Activated T-cell treated with anti-CD3 and anti-CD28 coated beads, Interleukin-2, amount 50 U/mL, for 1 hour (primary cell): ENCODE measurements around the gene RPL35.

Source experiments
- DNase-seq: peaks from one replicate; pipeline ENCODE4 v3.0.0-alpha.2; 2020

The RPL35 gene

DNA sequence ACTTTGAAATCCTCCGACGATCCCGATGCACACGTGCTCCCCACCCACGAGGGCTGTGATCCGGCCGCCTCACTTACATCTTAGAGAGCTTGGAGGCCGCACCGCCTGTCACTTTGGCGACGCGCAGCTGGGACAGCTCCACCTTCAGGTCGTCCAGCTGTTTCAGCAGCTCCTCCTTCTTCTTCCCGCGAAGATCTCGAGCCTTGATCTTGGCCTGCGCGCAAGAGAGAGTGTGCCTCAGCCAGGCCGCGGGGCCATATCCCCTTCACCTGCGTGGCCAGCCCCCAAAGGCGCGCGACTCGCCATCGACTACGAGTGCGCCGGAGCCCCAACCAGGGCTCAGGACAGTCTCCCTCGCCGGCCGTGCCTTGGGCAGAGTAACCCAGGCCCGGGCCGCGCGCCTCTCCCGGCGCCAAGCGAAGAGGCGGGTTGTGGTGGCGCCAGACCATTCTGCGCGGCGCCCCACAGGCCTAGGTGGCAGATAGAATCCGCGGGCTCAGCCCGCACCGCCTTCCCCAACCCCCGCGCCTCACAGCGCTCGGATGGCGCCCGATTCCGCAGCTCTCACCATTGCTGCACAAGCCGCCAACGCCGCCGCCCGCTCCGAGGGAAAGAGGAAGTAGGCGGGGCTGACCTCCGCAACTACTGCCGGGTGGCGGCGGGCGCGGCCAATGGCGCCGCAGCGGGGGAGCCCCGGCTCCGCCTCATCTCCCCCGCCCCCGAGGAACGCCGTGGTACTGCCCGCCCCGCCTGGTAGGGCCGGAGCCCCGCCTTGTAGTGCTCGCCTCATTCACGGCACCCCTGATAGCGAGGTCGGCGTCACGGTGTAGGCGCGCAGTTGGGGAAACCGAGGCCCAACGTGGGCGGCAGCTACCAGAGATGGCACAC is at the start of gene RPL35, which contains the start of gene ARPC5L:
RPL35 (minus strand) TSS at position 616 of the 888 bp plus-strand sequence; CDS start at position 571, 45 bp downstream.
ARPC5L (plus strand) TSS at position 789 of the 888 bp plus-strand sequence. CDS start 7,161 bp downstream, outside the sequence.
- peak; percentile 95 for DNase-seq

- DNase-seq, result no peak
Observed at GRCh38 chr9:124908098-124908497, 46.3 kb upstream of the RPL35 start.

DNA sequence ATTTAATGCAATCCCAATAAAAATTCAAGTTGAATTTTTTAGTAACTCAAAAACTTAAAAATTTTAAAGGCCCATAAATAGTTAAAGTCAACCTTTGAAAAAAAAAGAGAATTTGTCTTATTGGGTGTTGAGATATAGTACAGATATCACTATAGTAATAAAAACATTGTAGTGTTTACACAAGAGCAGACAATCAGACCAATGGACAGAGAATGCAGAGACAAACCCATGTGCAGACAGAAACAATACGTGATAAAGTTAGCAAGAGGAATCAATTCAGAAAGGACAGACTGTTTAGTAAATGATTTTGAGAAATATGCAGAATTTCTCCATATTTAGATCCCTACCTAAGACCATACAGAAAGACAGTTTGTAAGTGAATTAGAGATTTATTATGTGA is 45.2 kb upstream of the RPL35 start:
- no peak for DNase-seq

DNA sequence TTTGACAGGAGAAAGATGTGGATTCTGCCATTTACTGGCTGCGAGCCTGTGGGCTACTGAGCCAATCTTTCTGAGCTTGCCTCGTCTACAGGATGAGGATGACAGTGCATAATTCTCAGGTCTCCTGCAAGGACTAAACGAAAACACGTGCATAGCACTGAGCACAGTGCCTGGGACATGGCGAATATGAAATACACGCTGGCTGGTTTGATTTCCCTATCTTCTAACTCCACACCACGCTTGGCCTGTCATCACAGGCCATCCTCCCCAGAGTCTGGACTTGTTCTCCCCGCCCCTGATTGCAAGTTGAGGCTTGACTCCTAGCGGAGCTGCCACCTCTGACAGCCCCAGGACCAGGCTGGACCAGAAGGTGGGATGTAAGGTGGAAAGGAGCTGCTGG is 38.1 kb upstream of the RPL35 start:
- DNase-seq, result no peak

GRCh38 chr9:124897570-124898460 is 36.1 kb upstream of the RPL35 start:
- no peak for DNase-seq

DNA sequence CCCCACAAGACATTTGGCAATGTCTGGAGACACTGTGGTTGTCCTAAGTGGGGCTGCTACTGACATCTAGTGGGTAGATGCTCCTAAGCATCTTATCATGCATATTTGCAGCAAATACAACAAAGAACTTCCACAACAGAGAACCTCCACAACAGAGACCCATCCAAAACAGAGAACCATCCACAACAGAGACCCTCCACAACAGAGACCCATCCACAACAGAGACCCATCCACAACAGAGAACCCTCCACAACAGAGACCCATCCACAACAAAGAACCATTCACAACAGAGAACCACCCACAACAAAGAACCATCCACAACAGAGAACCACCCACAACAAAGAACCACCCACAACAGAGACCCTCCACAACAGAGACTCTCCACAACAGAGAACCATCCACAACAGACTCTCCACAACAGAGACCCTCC is 33.0 kb upstream of the RPL35 start:
- DNase-seq, result peak; percentile 45

DNA sequence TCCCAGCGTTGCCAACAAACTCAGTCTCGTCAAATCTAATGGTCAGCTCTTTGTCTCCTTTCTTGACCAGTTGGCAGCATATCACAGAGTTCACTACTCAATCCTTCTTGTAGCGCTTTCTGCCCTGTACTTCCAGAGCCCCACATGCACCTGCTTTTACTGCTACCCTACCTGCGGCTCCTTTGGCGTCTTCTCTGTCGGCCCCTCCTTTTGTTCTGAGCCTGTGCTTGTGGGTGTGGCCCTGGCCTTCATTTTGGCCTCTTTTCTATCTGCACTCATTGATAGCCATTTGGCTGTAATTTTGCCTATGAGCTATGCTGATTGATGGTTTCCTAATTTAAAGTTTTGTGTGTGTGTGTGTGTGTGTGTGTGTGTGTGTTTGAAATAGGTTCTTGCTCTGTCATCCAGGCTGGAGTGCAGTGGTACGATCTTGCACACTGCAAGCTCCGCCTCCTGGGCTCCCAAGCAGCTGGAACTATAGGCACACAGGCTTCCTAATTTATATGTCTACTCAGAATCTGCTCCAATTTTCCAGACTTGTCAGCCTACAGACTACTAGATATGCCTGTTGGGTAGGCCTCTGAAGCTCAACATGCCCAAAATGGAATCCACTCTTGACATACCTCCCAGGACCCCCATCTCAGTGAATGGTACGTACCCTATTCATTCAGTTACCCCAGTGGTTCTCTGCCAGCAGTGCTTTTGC is 32.4 kb upstream of the RPL35 start:
- DNase-seq, result peak; percentile 45

DNA sequence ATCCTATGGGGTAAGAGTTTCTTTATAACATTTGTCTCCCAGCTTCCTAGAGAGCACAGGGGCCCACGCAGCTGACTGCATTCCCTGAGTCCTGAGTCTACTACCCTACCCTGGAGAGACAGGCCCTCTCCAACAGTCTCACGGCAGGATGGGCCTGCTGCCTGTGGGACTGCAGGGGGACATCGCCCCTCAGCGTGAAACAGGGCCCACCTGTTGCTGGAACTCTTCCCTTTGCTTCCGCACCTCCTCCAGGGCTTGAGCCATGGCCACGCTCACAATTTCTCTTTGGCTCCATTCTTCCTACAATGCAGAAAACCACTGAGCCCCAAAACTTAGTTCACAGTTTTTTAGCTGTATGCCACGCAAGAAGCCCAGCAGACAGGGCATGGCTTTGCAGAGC is 28.4 kb upstream of the RPL35 start:
- DNase-seq, result no peak

DNA sequence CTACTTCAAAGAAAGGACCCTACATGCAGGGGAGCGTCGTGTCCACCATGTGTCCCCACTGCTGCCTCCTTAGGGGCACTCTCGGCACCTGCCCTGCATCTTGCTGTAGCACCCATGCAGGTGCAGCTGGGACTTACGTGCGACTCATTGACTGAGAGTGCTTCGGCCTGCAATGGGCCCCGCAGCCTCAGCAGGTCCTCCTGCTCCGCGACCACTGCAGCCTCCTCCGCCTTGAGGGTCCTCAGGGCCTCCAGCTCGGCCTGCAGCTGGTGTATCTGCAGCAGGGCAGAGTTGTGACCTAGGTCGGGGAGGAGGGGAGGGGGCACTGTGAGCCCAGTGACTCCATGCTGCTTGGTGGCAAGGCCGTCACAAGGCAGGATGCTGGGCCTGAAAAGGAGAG is 27.2 kb upstream of the RPL35 start:
- DNase-seq, result no peak

DNA sequence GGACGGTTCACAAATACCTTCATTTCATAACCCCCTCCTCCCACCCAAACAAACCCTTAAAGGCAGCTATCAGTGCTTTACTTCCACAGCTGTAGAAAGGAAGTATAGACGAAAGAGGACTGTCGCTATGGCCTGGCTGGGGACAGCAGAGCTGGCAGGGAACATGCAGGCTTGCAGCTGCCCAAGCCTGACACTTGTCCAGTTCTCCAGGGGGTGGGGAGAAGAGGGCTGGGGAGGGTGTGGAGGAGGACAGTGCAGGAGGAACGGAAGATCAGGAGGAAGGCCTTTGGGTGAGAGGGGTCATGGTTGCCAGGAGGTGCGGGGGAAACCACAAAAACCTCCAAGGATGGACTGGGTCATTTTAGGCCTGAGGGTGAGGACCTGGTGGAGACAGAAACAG is 26.1 kb upstream of the RPL35 start:
- DNase-seq, result no peak

GRCh38 chr9:124886866-124887492 is 25.2 kb upstream of the RPL35 start:
- no peak for DNase-seq

DNA sequence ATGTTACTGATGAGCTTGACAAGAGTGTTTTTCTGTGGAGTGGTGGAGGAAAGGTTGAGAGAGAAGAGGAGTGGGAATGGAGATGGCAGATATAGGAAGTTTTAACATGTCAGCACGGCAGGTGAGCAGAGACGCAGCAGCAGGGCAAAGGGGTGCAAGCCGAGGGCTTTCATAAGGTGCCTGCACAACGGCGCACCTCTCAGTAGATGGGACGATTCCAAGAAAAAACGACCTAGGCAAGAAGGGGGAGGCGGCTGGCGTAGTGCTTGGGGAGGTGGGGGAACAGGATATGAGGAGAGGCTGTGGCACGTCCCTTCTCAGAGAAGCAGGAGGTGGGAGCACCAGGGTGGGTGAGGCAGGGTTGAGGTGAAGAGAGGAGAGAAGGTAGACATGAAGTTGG is 24.7 kb upstream of the RPL35 start:
- no peak for DNase-seq

DNA sequence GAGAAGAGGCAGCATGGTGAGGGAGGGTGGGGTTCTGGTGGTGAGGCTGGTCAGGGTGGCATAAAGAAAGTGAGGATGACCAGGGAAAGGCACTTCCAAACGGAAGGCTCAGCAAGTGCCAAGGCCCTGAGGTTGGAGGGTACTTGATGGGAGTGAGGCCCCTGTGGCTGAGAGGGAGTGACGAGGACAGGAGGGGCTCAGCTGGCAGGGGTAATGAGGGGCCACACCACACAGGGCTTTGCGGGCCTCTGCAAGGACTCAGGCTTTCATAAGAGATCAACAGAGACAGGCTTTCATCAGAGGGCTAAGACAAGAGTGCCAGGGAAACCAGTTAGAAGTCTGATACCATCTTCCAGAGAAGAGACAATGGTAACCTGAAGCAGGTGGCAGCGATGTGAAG is 23.8 kb upstream of the RPL35 start:
- no peak for DNase-seq

DNA sequence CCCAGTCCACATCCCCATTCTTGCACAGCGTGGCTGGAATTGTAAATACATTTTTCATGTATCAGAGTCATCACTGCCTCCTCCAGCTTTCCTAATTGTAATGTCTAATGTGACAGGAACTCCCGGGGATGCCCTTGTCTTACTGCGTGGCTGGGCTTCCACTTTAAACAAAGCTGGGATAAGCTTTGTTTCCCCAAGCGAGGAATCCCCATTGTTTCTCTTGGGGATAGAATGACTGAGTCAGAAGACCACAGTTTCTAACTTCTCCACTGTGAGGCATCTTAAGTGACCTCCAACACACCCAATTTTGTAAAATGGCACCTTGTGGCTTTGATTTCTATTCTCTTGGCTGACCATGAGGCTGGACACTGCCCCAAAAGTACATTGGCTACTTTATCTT is 22.6 kb upstream of the RPL35 start:
- DNase-seq, result no peak

GRCh38 chr9:124882231-124882630 is 20.5 kb upstream of the RPL35 start:
- no peak for DNase-seq

DNA sequence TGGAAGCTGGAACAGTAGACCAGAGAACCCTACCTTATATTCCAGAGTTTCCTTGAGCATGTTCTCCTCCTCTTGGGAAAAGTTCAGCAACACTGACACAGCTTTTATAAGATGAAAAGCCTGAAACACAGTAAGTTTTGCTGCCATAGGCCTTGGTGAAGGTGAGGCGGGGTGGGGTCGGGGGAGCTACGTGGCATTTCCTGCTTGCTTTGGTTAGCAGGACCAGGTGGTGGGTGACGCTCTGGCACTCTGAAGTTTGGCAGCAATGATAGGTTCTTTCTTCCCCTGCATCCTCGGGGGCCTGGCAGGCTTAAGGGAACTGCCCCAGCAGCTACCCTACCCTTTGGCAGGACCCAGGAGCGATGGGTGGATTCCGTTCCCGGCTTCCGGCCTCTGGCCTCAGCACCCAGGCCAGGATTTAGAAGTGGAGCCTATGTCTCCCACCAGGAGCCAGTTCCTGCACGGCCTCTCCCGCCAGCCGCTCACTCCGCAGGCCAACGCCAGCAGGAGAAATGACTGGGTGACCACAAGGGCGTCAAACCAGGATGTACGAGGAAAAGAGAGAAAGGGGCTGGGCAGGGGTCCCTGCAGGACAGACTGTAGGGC is 19.5 kb upstream of the RPL35 start:
- no peak for DNase-seq

- DNase-seq, result no peak
Observed at GRCh38 chr9:124880501-124880900, 18.7 kb upstream of the RPL35 start.

- no peak for DNase-seq
Observed at GRCh38 chr9:124879226-124879625, 17.5 kb upstream of the RPL35 start.

DNA sequence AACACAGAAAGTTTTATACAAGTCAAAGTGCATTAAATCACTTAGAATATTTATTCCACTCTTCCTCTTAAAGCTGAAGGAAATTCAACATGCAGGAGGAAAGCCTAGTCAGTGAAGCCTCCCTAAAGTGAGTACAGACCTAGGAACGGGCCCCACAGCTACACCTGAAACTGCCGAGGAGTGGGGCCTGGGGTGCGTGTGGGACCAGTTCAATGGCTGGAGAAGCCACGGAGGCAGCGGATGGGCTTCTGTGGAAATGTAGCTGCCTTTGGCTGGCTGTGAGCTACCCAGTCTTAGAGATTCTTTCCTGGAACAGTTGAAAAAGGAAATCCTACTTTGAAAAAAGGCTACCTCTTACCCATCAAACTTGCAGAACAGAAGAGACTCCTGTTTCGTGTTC is 16.8 kb upstream of the RPL35 start:
- DNase-seq, result no peak

GRCh38 chr9:124878021-124878420 is 16.3 kb upstream of the RPL35 start:
- no peak for DNase-seq

DNA sequence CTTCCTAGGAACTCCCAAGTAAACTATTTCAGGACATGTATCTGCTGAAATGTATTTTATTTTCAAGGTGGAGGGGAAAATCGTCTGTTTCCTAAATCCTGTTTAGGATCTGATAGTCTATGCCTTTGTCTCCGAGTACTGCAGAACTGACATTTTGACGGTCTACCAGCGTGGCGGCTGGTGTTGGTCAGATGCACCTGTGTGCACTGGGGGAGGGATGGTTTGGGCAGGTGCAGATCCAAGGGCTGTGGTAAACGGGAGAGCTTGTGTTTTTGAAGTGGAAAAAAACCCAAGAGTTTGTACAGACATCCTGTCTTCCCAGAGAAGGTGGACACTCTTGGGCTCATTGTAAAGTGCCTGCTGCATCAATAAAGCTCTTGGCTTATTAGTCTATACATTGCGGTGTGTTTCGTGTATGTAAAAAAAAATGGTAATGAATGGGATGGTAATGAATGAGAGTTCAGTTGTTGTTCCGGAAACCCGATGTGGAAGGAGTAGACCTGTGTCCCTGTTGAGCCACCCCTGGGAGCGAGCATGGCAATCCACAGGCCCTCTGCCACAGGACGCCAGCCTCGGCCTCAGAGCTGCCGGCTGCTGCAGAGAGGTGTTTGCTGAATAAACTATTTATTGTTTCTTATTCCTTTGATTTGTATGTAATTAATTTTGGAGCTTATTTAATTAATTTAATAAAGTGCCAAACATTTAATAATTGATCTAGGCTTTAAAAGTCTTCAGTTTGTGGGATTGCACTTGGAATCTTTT is 15.4 kb upstream of the RPL35 start:
- no peak for DNase-seq
